ENCODE data around the gene AIF1L. TPM values are rescaled to one million over a fixed set of nuclear protein-coding genes. Genes with fewer than 3 reads are reported as not detected.
A peak's percentile ranks its signal among the peaks of the same experiment; 100 is the strongest.

The AIF1L gene
- total and polyA plus RNA-seq, 4 donors, result 5.5 to 38.1 (median 27.6) TPM

- Histone ChIP-seq H3K9me3 (ENCODE audit: control insufficient read depth, low read length) (no peaks in the 10 kb centered on the region), H3K27ac (ENCODE audit: low read depth in 1 of 2, low read length in 2 of 2) (no peak overlapping the region), H3K27me3 (ENCODE audit: control insufficient read depth in 1 of 2, insufficient read depth in 2 of 2, low read length in 1 of 2) (no peaks in the 10 kb centered on the region), H3K36me3 (ENCODE audit: control insufficient read depth in 1 of 2, insufficient read depth in 2 of 2, low read length in 1 of 2) (no peaks in the 10 kb centered on the region), H3K4me1 (ENCODE audit: control insufficient read depth in 1 of 2, insufficient read depth in 2 of 2, low read length in 2 of 2) (no peaks in the 10 kb centered on the region), H3K4me3 (ENCODE audit: low read length in 2 of 2) (no peak overlapping the region)
- 95% methylated on average over 11 of the region's 11 CpGs for WGBS, 2 donors
- ATAC-seq (ENCODE audit: low FRiP score), result no peak
- intact Hi-C loops (cut with DNase I), result no loop called here
- no peak for DNase-seq
Measured at GRCh38 chr9:131101207-131101964, 5.1 kb downstream of the AIF1L start.

GRCh38 chr9:131103024-131103423 lies 6.7 kb downstream of the AIF1L start:
- Histone ChIP-seq H3K27ac (ENCODE audit: low read depth in 1 of 2, low read length in 2 of 2) (no peak overlapping the region), H3K27me3 (ENCODE audit: control insufficient read depth in 1 of 2, insufficient read depth in 2 of 2, low read length in 1 of 2) (no peaks in the 10 kb centered on the region), H3K4me1 (ENCODE audit: control insufficient read depth in 1 of 2, insufficient read depth in 2 of 2, low read length in 2 of 2) (no peaks in the 10 kb centered on the region), H3K9me3 (ENCODE audit: control insufficient read depth, low read length) (no peaks in the 10 kb centered on the region), H3K36me3 (ENCODE audit: control insufficient read depth in 1 of 2, insufficient read depth in 2 of 2, low read length in 1 of 2) (no peaks in the 10 kb centered on the region), H3K4me3 (ENCODE audit: low read length in 2 of 2) (no peak overlapping the region)
- ATAC-seq (ENCODE audit: low FRiP score) (no peak), DNase-seq (no peak)
- 83 to 85% methylated on average over 9 of the region's 9 CpGs for WGBS, 2 donors
- intact Hi-C loops (cut with DNase I), result no loop called here

GRCh38 chr9:131103535-131103934 lies 7.2 kb downstream of the AIF1L start:
- Histone ChIP-seq H3K4me1 (ENCODE audit: control insufficient read depth in 1 of 2, insufficient read depth in 2 of 2, low read length in 2 of 2) (no peaks in the 10 kb centered on the region), H3K27ac (ENCODE audit: low read depth in 1 of 2, low read length in 2 of 2) (no peak overlapping the region)

GRCh38 chr9:131104016-131104740 lies 7.8 kb downstream of the AIF1L start:
- H3K27ac ChIP-seq (ENCODE audit: low read depth in 1 of 2, low read length in 2 of 2), result no peak overlapping the region
- DNase-seq (no peak), ATAC-seq (ENCODE audit: low FRiP score) (no peak)
- intact Hi-C loops (cut with DNase I), result no loop called here
- no peaks in the 10 kb centered on the region for H3K4me1 ChIP-seq (ENCODE audit: control insufficient read depth in 1 of 2, insufficient read depth in 2 of 2, low read length in 2 of 2)
- no peaks in the 10 kb centered on the region for H3K27me3 ChIP-seq (ENCODE audit: control insufficient read depth in 1 of 2, insufficient read depth in 2 of 2, low read length in 1 of 2)
- WGBS, 2 donors, result 80 to 83% methylated on average over 5 of the region's 5 CpGs
- no peaks in the 10 kb centered on the region for H3K36me3 ChIP-seq (ENCODE audit: control insufficient read depth in 1 of 2, insufficient read depth in 2 of 2, low read length in 1 of 2)
- no peaks in the 10 kb centered on the region for H3K9me3 ChIP-seq (ENCODE audit: control insufficient read depth, low read length)
- no peak overlapping the region for H3K4me3 ChIP-seq (ENCODE audit: low read length in 2 of 2)

More at GRCh38 chr9:131103535-131103934, 7.2 kb downstream of the AIF1L start:
- Histone ChIP-seq H3K36me3 (ENCODE audit: control insufficient read depth in 1 of 2, insufficient read depth in 2 of 2, low read length in 1 of 2) (no peaks in the 10 kb centered on the region), H3K4me3 (ENCODE audit: low read length in 2 of 2) (no peak overlapping the region), H3K27me3 (ENCODE audit: control insufficient read depth in 1 of 2, insufficient read depth in 2 of 2, low read length in 1 of 2) (no peaks in the 10 kb centered on the region), H3K9me3 (ENCODE audit: control insufficient read depth, low read length) (no peaks in the 10 kb centered on the region)
- ATAC-seq (ENCODE audit: low FRiP score) (no peak), DNase-seq (no peak)
- intact Hi-C loops (cut with DNase I), result no loop called here
- WGBS, 2 donors, result 91 to 96% methylated on average over 3 of the region's 3 CpGs

- ATAC-seq (ENCODE audit: low FRiP score) (no peak), DNase-seq (peak in 1 of 2 donors; percentile 19)
- H3K36me3 ChIP-seq (ENCODE audit: control insufficient read depth in 1 of 2, insufficient read depth in 2 of 2, low read length in 1 of 2), result no peaks in the 10 kb centered on the region
- H3K4me3 ChIP-seq (ENCODE audit: low read length in 2 of 2), result no peak overlapping the region
- H3K9me3 ChIP-seq (ENCODE audit: control insufficient read depth, low read length), result no peaks in the 10 kb centered on the region
- no peaks in the 10 kb centered on the region for H3K27me3 ChIP-seq (ENCODE audit: control insufficient read depth in 1 of 2, insufficient read depth in 2 of 2, low read length in 1 of 2)
- no peaks in the 10 kb centered on the region for H3K4me1 ChIP-seq (ENCODE audit: control insufficient read depth in 1 of 2, insufficient read depth in 2 of 2, low read length in 2 of 2)
- intact Hi-C loops (cut with DNase I), result no loop called here
- no peak overlapping the region for H3K27ac ChIP-seq (ENCODE audit: low read depth in 1 of 2, low read length in 2 of 2)
- 92 to 96% methylated on average over 8 of the region's 8 CpGs for WGBS, 2 donors
Measured at GRCh38 chr9:131105952-131106351, 9.6 kb downstream of the AIF1L start.

GRCh38 chr9:131107760-131108159 lies 11.4 kb downstream of the AIF1L start:
- WGBS, 2 donors, result 60 to 62% methylated on average over 8 of the region's 8 CpGs
- no peaks in the 10 kb centered on the region for H3K9me3 ChIP-seq (ENCODE audit: control insufficient read depth, low read length)
- H3K27ac ChIP-seq (ENCODE audit: low read depth in 1 of 2, low read length in 2 of 2), result no peak overlapping the region
- DNase-seq, result peak in 1 of 2 donors; percentile 75
- ATAC-seq (ENCODE audit: low FRiP score), result no peak
- H3K36me3 ChIP-seq (ENCODE audit: control insufficient read depth in 1 of 2, insufficient read depth in 2 of 2, low read length in 1 of 2), result no peaks in the 10 kb centered on the region
- no peak overlapping the region for H3K4me3 ChIP-seq (ENCODE audit: low read length in 2 of 2)
- intact Hi-C loops (cut with DNase I), result no loop called here
- H3K27me3 ChIP-seq (ENCODE audit: control insufficient read depth in 1 of 2, insufficient read depth in 2 of 2, low read length in 1 of 2), result no peaks in the 10 kb centered on the region
- no peaks in the 10 kb centered on the region for H3K4me1 ChIP-seq (ENCODE audit: control insufficient read depth in 1 of 2, insufficient read depth in 2 of 2, low read length in 2 of 2)

- DNase-seq, result peak in 1 of 2 donors; percentile 61
- H3K27me3 ChIP-seq (ENCODE audit: control insufficient read depth in 1 of 2, insufficient read depth in 2 of 2, low read length in 1 of 2), result no peaks in the 10 kb centered on the region
- 69 to 70% methylated on average over 10 of the region's 10 CpGs for WGBS, 2 donors
- no peaks in the 10 kb centered on the region for H3K9me3 ChIP-seq (ENCODE audit: control insufficient read depth, low read length)
- no peaks in the 10 kb centered on the region for H3K4me1 ChIP-seq (ENCODE audit: control insufficient read depth in 1 of 2, insufficient read depth in 2 of 2, low read length in 2 of 2)
- intact Hi-C loops (cut with DNase I), result no loop called here
- no peak for ATAC-seq (ENCODE audit: low FRiP score)
- H3K36me3 ChIP-seq (ENCODE audit: control insufficient read depth in 1 of 2, insufficient read depth in 2 of 2, low read length in 1 of 2), result no peaks in the 10 kb centered on the region
- no peak overlapping the region for H3K4me3 ChIP-seq (ENCODE audit: low read length in 2 of 2)
- no peak overlapping the region for H3K27ac ChIP-seq (ENCODE audit: low read depth in 1 of 2, low read length in 2 of 2)
Measured at GRCh38 chr9:131111186-131111853, 15.0 kb downstream of the AIF1L start.

- peak in 1 of 2 donors; percentile 53 for DNase-seq
- no peaks in the 10 kb centered on the region for H3K27me3 ChIP-seq (ENCODE audit: control insufficient read depth in 1 of 2, insufficient read depth in 2 of 2, low read length in 1 of 2)
- no peak overlapping the region for H3K4me3 ChIP-seq (ENCODE audit: low read length in 2 of 2)
- ATAC-seq (ENCODE audit: low FRiP score), result no peak
- intact Hi-C loops (cut with DNase I), result no loop called here
- 77 to 83% methylated on average over 23 to 25 of the region's 25 CpGs for WGBS, 2 donors
- H3K36me3 ChIP-seq (ENCODE audit: control insufficient read depth in 1 of 2, insufficient read depth in 2 of 2, low read length in 1 of 2), result no peaks in the 10 kb centered on the region
- H3K27ac ChIP-seq (ENCODE audit: low read depth in 1 of 2, low read length in 2 of 2), result no peak overlapping the region
- H3K9me3 ChIP-seq (ENCODE audit: control insufficient read depth, low read length), result no peaks in the 10 kb centered on the region
- H3K4me1 ChIP-seq (ENCODE audit: control insufficient read depth in 1 of 2, insufficient read depth in 2 of 2, low read length in 2 of 2), result no peaks in the 10 kb centered on the region
Measured at GRCh38 chr9:131111854-131112311, 15.6 kb downstream of the AIF1L start.
